ENCODE data around the gene KRT78.
"Not testable (repeated sequence)": the region's sequence is repeated elsewhere in the genome, so short reads cannot be mapped to it uniquely, and the experiment has no call there.

KRT78 gene

DNA sequence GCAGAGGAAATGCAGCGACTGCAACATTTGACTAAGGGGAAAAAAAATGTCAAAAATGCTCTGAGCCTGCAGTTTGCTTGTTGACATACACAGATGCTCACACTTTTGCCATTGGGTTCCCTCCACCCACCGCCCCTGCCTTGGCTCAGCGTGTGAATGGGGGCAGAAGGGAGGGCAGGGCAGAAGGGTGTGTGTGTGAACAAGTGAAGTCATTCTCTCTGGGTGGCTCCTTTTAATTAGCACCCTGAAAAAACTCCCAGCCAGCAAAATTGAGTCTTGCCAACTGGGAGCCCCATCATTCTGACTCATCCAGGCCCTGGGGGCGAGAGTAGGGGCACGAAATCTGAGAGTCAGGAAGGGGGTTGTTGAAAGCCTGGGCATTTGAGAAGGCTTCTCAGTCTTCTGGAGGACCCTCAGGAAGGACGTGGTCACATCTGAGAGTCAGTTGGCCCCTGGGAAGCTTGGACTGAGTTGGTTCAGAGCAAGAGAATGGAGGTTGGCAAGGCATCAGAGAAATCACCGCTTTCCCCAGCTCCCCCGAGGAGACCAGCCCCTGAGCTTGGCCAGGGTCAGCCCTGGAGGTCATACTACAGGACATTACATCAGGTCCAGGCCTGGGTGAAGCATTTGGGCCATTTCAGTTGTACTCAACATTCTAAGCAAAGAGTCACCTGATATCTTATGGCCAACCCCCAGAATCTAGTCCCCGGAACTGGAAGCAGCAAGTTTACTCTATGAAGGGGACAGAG lies 22.7 kb upstream of the KRT78 start:
- DNase-seq, result no peak

DNA sequence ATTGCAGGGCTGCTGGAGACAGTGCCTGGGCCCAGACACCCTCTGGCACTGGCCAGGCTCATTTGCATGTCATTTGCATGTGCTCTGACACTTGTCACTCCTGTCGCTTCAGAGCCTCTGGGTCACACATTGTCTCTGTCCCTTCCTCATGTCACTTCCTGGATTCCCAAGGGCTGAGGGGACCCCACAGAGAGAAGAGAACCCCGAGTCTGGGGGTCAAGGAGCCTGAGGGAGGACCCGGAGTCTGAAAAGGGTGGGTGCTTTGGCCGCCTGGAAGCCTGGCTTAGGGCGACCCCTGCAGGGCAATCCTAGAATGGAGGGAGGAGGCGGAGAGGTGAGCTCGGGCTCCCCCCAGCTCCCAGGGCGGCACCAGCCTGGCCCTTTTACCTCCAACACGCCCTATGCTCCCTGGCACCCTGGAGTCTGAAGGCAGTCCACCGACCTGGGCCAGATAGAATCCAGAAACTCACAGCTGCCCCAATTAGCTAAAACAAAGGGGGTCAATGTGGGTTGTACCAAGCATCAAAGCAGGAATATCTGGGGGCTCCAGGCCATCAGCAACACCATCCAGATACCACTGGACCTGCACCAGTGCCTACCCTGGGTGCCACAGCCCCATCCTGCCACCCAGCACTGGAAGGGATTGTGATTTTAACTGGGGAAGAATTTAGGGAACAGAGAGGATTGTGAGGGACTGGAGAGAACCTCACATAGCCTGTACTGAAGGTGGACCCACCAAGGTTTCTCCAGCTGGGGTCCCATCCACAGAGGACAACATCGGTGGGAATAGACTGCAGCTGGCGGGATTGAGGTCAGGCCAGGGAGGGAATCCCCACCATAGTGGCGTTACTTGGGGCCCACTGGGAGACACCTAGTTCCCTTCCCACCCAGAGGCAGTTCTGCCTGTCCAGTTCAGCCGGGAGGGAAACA lies 21.8 kb upstream of the KRT78 start:
- peak; percentile 78 for DNase-seq

DNA sequence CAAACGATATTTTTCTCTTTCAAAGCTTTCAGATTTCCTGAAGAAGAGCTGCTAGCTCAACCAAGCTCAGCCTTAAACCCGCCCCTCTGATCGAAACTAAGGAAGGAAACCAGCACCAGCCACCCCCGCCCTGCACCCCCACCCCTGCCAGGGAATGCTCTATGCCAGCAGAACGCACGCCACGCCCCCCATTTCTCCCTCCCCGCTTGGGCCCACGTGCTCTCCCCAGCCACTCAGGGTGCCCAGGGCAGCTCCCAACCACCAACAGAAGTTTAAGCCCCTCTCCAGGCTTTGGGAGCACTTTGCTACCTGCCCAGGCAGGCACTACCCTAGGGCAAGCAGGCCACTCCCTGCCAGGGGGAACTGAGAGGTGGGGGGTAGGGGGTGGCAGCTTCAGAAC lies 18.8 kb upstream of the KRT78 start:
- DNase-seq, result peak; percentile 67

DNA sequence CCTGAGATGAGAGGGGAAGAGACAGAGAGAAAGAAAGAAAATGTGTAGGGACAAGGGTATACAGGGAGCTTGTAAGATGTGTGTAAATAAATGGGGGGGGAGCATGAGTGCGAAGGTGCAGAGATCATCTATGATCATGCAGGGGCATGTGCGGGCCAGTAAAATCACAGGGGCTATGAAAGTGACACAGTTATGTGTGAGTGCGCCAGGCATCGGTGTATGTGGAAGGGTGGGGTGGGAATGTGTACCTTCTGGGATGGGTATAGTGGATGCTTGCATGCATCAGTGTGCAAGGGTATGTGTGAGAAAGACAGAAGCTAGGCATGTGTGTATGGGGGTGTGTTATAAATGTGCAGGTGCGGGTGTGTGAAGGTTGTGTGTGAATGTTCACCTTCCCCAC lies 18.4 kb upstream of the KRT78 start:
- no peak for DNase-seq

GRCh38 chr12:52865090-52865944 lies 16.5 kb upstream of the KRT78 start:
- peak; percentile 63 for DNase-seq

DNA sequence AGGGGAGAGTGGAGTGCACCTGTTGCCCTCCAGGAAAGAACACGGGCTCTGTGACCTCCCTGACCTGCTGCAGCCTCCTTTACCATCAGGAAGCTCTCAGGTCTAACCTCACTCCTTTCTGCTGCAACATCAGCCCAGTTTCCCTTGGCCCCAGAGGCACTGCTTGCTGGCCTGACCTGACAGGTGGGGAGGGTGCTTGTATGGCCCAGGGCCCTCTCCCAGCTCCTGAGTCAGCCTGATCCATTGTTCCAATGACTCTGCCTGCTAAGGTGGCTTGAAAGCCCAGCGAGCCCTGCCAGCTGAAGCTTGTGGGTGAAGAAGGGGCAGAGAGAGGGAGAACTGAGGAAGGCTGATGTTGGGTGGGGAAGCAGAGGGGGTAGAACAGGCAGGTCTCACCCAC lies 13.2 kb upstream of the KRT78 start:
- no peak for DNase-seq

- no peak for DNase-seq
Measured at GRCh38 chr12:52861511-52861910, 12.7 kb upstream of the KRT78 start.

DNA sequence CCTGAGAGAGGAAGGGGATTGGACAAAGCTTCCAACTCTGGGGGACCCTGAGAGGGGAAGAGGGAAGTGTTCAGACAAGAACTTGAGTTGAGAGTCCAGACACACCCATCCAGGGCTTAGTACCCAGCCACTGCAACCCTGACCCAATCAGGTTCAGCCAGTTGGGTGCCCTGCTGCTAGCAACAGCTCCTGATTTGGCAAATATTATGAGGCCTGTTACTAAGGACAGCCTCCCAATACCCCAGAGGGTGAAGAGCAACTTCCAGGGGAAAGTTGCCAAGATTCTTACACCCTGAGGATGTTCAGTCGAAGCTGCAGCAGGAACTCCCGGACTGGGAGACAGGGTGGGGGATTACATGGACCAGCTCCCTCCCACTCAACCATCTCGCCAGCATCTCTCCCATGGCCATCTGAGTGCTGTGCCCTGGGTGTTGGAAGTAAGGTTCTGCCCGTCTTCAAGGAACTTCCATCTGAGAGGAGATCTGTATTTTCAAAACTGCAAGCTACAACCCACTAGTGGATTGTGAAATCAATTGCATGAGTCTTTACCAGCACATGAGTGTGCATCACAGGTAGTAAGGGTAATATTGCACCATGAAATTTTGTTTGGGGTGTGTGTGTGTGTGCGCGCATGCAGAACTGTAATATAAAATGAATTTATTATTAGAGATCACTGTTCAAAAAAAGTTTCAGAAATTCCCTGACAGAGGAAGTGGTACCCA lies 11.5 kb upstream of the KRT78 start:
- no peak for DNase-seq

DNA sequence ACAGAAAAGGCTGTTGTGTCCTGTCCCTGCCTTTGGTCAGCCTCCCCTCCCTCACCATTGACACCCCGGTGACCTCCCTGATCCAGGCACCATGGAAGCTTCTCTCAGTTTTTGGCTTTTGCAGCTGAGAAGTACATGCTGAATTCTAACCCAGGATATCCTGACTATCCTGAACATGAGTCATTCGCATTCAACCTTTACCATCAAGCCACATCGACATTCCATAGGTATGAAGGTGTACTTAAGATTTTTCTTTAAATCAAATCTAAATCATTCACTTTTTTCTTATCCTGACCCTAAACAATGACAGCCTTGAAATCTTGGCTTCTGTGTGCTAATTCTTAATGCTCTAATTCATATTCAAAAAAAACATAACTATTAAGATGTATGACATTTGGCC lies 8.7 kb upstream of the KRT78 start:
- no peak for DNase-seq

DNA sequence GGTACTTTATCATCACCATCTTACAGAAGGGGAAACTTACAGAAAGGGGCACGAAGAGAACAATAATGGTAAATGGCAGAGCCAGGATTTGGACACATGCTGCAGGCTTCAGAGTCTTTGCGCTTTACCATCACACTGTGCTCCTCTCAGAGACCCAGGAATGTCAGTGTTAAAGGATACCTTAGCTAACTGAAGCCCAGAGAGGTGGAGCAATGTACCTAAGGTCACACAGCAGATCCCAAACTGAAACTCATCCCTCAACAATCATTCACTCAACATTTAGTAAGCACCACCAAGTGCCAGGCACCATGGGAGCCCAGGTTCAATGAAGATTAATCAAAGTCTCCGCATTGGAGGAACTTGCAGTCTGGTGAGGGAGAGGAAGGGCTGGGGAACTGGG lies 8.0 kb upstream of the KRT78 start:
- DNase-seq, result no peak

DNA sequence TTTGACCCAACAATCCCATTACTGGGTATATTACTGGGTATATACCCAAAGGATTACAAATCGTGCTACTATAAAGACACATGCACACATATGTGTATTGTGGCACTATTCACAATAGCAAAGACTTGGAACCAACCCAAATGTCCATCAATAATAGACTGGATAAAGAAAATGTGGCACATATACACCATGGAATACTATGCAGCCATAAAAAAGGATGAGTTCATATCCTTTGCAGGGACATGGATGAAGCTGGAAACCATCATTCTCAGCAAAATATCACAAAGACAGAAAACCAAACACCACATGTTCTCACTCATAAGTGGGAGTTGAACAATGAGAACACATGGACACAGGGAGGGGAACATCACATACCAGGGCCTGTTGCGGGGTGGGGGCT lies 7.3 kb upstream of the KRT78 start:
- not testable (repeated sequence) for DNase-seq

GRCh38 chr12:52851787-52852186 lies 3.0 kb upstream of the KRT78 start:
- no peak for DNase-seq

DNA sequence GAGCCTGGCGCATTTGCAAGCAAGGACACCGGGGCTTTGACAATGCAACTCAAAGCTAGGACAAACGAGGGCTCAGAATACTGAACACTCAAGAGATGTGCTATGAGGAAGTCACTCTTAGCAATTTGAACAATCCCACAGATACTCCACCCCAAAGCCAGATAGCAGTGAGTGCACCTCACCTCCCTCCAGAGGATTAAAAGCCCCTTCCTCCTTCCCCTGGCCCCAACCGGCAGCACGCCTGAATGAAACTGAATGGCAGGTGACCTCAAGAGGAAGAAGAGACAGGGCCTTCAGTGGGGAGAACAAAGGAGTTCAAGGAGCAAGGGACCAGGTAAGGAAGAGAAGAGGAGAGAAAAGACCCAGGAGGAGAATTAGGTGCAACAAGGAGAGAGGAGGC lies 1.9 kb upstream of the KRT78 start:
- no peak for DNase-seq

DNA sequence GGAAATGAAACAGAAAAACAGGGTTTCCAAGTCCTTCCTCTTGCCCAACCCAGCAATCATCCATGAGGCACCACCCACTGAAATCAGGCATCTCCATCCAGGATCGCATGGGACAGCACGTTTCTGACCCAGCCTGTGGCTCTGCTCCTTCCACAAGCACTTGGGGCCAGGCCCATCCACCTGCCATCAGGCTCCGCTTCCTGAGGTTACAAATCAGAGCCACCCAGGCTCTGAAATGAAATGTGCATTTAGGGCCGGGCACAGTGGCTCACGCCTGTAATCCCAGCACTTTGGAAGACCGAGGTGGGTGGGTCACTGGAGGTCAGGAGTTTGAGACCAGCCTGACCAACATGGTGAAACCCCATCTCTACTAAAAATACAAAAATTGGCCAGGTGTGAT lies 717 bp upstream of the KRT78 start:
- no peak for DNase-seq

DNA sequence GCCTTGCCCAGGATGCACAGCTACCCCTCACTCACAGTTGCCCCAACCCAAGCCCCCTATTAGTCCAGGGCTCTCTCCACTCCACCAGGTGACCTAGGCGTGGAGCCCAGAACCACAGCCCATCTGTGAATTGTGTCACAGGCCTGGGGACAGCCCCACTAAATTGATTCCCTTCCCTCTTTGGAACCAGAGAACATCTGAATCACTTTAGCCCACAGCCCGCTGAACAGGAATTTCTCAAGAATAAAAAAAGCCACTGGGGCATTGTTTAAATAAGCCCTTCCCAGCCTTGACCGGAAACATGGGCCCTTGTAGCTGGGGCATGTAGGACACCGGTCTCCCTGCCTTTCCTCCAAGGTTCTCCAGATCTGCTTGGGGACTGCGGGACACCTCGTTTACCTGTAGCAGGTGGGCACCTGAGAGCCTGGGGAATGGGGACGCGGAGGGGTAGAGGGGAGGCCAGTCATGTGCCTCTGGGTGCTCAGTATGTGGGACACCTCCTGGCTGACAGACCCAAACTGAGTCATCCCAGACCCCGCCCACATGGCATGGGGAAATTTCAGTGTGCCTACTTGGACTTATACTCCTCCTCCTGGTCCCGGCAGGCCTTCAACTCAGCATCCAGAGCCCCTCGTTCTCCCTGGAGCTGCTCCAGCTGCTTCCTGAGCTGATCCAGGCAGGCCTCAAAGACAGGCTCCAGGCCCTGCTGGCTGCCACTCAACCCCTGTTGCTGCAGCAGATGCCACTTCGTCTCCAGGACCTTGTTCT lies 1.3 kb downstream of the KRT78 start:
- DNase-seq, result no peak

GRCh38 chr12:52846356-52846970 lies 2.3 kb downstream of the KRT78 start:
- DNase-seq, result no peak

DNA sequence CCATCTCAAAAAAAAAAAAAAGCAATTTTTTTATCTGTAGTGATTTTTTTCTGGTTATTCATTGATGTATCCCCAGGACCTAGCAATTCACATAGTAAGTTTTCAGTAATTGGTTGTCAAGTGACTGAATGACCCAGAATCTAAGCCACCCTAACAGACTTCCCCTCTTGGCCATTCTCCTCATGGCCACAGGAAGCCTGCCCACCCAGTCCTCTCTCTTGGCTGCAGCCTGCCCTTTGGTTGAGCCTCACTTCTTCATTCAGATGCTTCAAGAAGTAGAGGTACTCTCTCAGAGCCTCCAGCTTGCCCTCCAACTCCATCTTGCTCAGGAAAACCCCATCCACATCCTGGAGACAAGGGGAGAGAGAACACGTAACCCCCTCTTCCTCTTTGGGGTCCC lies 2.8 kb downstream of the KRT78 start:
- DNase-seq, result no peak

GRCh38 chr12:52844386-52844785 lies 4.4 kb downstream of the KRT78 start:
- no peak for DNase-seq

DNA sequence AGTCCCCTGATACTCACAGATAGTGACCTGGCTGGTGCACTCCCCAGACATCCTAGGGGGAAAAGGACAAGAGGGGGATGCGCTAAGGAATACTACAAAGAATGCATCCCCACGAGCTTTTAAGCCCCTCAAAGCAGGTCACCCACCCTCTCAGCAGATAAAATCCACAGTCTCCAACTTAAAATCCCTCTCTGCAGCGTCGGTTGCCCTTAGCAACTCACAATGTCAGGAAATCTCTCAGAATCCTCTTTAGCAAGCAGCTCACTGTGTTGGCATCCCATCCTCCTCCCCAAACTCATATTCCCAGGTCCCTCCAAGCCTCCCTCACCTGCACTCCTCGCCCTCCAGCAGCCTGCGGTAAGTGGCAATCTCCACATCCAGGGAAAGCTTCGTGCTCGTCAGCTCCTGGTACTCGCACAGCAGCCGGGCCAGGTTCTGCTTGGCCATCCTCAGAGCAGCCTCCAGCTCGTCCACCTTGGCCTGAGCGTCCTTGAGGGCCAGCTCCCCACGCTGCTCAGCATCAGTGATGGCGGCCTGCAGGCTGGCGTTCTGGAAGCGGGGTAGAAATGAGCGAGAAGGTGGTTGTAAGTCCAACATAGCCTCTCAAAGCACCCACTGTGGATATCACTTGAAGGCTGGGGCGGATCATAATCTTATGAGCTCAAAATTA lies 9.2 kb downstream of the KRT78 start:
- no peak for DNase-seq

DNA sequence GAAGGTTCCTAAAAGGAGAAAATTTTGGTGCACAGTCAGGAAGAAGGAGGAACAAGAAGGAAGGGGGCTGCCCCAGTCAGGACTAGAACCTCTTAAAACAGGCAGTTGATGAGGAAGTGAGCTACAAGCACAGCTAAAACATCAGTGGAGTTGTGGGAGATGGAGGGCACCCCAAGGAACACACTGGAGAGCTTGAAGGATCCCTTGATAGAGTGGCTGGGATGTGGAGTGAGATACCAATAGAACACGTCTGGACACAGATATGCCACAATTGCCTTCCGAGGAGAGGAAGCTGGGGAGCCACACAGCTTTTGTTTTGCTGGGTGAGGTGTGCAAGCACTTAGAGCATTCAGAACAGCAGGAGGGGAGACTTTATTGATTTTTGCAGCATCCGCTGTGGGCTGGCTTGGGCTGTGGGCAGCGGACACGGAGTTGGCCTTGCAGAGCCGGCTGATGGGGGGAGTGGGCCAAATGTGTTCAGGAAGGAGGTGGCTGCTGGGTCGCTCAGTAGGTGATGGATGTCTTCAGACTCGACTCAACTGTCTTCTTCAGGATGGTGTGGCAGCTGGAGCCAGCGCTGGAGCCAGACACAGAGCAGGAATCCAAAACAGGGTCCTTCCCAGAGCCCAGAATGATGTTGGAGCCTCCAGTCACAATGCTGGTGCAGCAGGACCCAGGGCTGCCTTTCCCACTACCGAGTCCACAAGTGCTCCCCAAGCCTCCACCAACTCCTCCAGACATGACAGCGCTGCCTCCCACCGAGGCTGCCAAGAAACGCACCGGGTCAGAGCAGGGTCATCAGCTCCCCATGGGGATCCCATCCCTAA lies 10.0 kb downstream of the KRT78 start:
- DNase-seq, result peak; percentile 11

Measured in hematopoietic multipotent progenitor cell treated with erythropoietin and hydrocortisone succinate and interleukin-3 and kit ligand, for 8 days (in vitro differentiated cells).